OCI-LY1 (cell line): Measurements from ENCODE around the gene AGAP3.

Experiments used
- CTCF ChIP-seq: fragments of 200-600 bp; sonication (generic), shearing (Covaris generic); IDR thresholded peaks from 2 replicates; pipeline ENCODE4 v1.5.1; 2017; ENCODE audit warnings: mild to moderate bottlenecking, antibody characterized with exemption, low read length, moderate library complexity, mixed read lengths
- EZH2 ChIP-seq: fragments of 200-600 bp; sonication (generic), shearing (Covaris generic); IDR thresholded peaks from 2 replicates; pipeline ENCODE4 v1.8.0; 2017; ENCODE audit warnings: borderline replicate concordance, mixed run types, mild to moderate bottlenecking, antibody characterized with exemption, low read length, moderate library complexity, mixed read lengths

GRCh38 chr7:151091003-151091402, 4.7 kb downstream of the AGAP3 start:
- TF ChIP-seq CTCF (no peak), EZH2 (no peak)
